Esophagus squamous epithelium (tissue), 5 donors: ENCODE measurements around the gene VIPR2. TPM values are rescaled to one million over a fixed set of nuclear protein-coding genes. Genes with fewer than 3 reads are reported as not detected.

ENCODE experiments used
- DNase-seq: peaks from one replicate; lab custom pipeline; 2025; lab: John Stamatoyannopoulos, UW
- H3K27ac ChIP-seq, 4 donors: fragments of 200-600 bp; sonication (generic); one replicate each; pipeline ENCODE4 v1.5.1; 2016 to 2019; ENCODE audit warnings: mild to moderate bottlenecking in 1 of 4
- H3K27me3 ChIP-seq, 4 donors: fragments of 200-600 bp; sonication (generic); 1 replicate in 3 of 4; 2 replicates in 1 of 4; pipeline versions ENCODE4 v1.5.1 to v1.6.0; 2017 to 2021; ENCODE audit warnings: antibody characterized with exemption in 1 of 4
- H3K36me3 ChIP-seq, 3 donors: fragments of 200-600 bp; sonication (generic); one replicate each; pipeline ENCODE4 v1.5.1; 2016 to 2019
- H3K4me1 ChIP-seq, 3 donors: fragments of 200-600 bp; sonication (generic); one replicate each; pipeline ENCODE4 v1.5.1; 2017 to 2019
- H3K4me3 ChIP-seq, 4 donors: fragments of 200-600 bp; sonication (generic); 1 replicate in 3 of 4; 2 replicates in 1 of 4; pipeline ENCODE4 v1.5.1; 2016 to 2019; ENCODE audit warnings: mild to moderate bottlenecking in 2 of 4, moderate library complexity in 1 of 4
- H3K9me3 ChIP-seq, 3 donors: fragments of 200-600 bp; sonication (generic); one replicate each; pipeline ENCODE4 v1.5.1; 2016 to 2019
- CTCF ChIP-seq, 6 experiments: fragments of 450-650 bp in 4 of 6; fragments of 200-600 bp in 2 of 6; sonication (generic) in 2 of 6; IDR thresholded peaks; one replicate each; pipeline ENCODE4 v1.5.1; 2016 to 2019; ENCODE audit warnings: antibody characterized with exemption in 6 of 6, mild to moderate bottlenecking in 4 of 6, moderate library complexity in 4 of 6
- POLR2A ChIP-seq, 4 donors: fragments of 450-650 bp; IDR thresholded peaks; one replicate each; pipeline ENCODE4 v1.6.1; 2017; ENCODE audit warnings: antibody characterized with exemption in 4 of 4, mild to moderate bottlenecking in 4 of 4, moderate library complexity in 3 of 4
- WGBS, 2 donors: methylation state at CpG; one replicate each; pipeline ENCODE4 v1.1.5; 2018; 5-methylcytosine and 5-hydroxymethylcytosine counted together
- intact Hi-C: fragments of 100-400 bp; cut with DNase I; formaldehyde crosslinking; loops from one replicate; pipeline ENCODE4 v1.15.0; 2022
- total RNA-seq, 4 donors: library from RNA; depleted of rRNA; stranded (reverse); fragments of >200 nt; gene quantifications; one replicate each; pipeline ENCODE4 v1.1.0, GENCODE V29; 2016
- donor health status: DM: yes; HTN: yes; CAD: no.

The VIPR2 gene
- total RNA-seq, 4 donors from 2014 or later: 0.18 to 2.1 (median 0.40) TPM

DNA sequence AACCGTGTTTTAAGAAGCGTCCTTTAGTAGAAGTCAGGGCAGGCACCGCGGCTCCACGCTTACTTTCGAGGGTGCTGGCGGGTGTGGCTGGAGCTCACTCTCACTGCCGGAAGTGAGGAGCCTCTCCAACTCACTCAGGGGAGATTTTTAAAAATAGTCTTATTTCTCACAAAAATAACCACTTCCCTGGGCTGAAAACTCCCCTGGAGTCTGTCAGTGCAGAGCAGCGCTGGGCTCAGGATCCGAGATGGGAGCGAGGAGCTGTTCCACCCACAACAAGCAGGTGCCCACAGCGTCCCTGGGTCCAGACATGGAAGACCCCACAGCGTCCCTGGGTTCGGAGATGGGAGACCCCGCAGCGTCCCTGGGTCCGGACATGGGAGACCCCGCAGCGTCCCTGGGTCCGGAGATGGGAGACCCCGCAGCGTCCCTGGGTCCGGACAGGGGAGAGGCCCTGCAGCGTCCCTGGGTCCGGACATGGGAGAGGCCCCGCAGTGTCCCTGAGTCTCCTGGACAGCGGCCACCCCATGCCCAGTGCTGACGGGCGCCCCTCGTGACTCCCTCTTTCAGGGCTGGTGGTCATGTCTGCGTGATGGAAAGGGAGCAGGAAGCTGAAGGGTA lies 51.2 kb downstream of the VIPR2 start:
- H3K27ac ChIP-seq: peak overlapping the region in 1 of 4 donors; percentile 21
- intact Hi-C loops: no loop called here
- H3K4me1 ChIP-seq: peaks cover 0 to 15% (median 12%) of the 10 kb centered on the region in 3 donors
- H3K27me3 ChIP-seq: no peaks in the 10 kb centered on the region
- H3K36me3 ChIP-seq: no peaks in the 10 kb centered on the region
- H3K9me3 ChIP-seq: no peaks in the 10 kb centered on the region
- TF ChIP-seq POLR2A (IDR thresholded peaks at IDR 0.05) (no peak), CTCF (IDR thresholded peaks at IDR 0.05) (no peak)
- 69 to 83% methylated on average over 7 to 9 of the region's 31 CpGs for WGBS, 2 donors
- no peak overlapping the region for H3K4me3 ChIP-seq
- no peak for DNase-seq

DNA sequence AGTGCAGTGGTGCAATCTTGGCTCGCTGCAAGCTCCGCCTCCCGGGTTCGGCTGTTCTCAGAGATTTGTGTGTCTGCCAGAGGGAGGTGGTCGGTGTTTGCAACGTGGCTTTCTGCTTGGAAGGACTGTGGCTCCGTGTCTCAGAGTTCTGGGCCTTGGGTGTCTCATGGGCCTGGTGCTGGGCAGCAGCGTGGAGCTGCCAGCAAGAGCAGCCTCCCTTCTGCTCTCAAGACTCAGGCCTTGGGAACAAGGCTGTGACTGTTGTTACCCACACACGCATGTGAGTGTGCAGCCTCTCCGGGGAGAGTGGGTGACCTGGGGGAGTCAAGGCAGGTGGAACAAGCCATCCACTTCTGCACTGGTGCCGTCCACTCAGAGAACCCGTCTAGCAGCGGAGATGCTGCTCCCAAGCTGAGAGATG lies 52.0 kb downstream of the VIPR2 start:
- 50 to 65% methylated on average over 7 to 10 of the region's 13 CpGs for WGBS, 2 donors
- H3K4me3 ChIP-seq: no peak overlapping the region
- TF ChIP-seq POLR2A (IDR thresholded peaks at IDR 0.05) (no peak), CTCF (IDR thresholded peaks at IDR 0.05) (no peak)
- no peak for DNase-seq
- intact Hi-C loops: no loop called here
- H3K9me3 ChIP-seq: no peaks in the 10 kb centered on the region
- no peaks in the 10 kb centered on the region for H3K36me3 ChIP-seq
- H3K4me1 ChIP-seq: peaks cover 0 to 8% (median 5%) of the 10 kb centered on the region in 3 donors
- H3K27me3 ChIP-seq: no peaks in the 10 kb centered on the region
- H3K27ac ChIP-seq: peak overlapping the region in 2 of 4 donors; percentile 32 to 53

GRCh38 chr7:159091480-159092475 lies 52.9 kb downstream of the VIPR2 start:
- WGBS, 2 donors: 76 to 85% methylated on average over 18 to 21 of the region's 31 CpGs
- no peak for TF ChIP-seq POLR2A (IDR thresholded peaks at IDR 0.05)
- no peak for TF ChIP-seq CTCF (IDR thresholded peaks at IDR 0.05)
- DNase-seq: no peak

GRCh38 chr7:159091041-159091440 lies 53.6 kb downstream of the VIPR2 start:
- intact Hi-C loops: no loop called here
- Histone ChIP-seq H3K27me3 (no peaks in the 10 kb centered on the region), H3K9me3 (no peaks in the 10 kb centered on the region), H3K36me3 (no peaks in the 10 kb centered on the region), H3K27ac (no peak overlapping the region), H3K4me1 (no peaks in the 10 kb centered on the region), H3K4me3 (no peak overlapping the region)
- 91 to 95% methylated on average over 4 to 12 of the region's 13 CpGs for WGBS, 2 donors
- no peak for DNase-seq
- no peak for TF ChIP-seq POLR2A (IDR thresholded peaks at IDR 0.05)
- no peak for TF ChIP-seq CTCF (IDR thresholded peaks at IDR 0.05)

More at GRCh38 chr7:159091480-159092475, 52.9 kb downstream of the VIPR2 start:
- intact Hi-C loops: no loop called here
- H3K4me1 ChIP-seq: peaks cover 0 to 1% (median 0%) of the 10 kb centered on the region in 3 donors
- no peaks in the 10 kb centered on the region for H3K36me3 ChIP-seq
- no peaks in the 10 kb centered on the region for H3K9me3 ChIP-seq
- no peaks in the 10 kb centered on the region for H3K27me3 ChIP-seq
- no peak overlapping the region for H3K27ac ChIP-seq
- no peak overlapping the region for H3K4me3 ChIP-seq
